Midbrain (tissue), 1 donor: ENCODE measurements around the gene SPACA7.

Experiments used
- DNase-seq: peaks from one replicate; lab custom pipeline; 2025; lab: John Stamatoyannopoulos, UW

Gene SPACA7, protein sequence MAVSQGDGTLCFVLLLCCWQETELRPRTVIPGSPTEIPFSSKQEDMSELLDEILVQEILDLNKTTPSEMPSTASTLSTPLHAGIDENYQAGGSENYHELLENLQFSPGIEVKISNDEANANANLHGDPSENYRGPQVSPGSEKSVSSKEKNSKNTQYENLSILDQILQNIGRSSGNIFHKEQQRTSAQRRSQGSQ

DNA sequence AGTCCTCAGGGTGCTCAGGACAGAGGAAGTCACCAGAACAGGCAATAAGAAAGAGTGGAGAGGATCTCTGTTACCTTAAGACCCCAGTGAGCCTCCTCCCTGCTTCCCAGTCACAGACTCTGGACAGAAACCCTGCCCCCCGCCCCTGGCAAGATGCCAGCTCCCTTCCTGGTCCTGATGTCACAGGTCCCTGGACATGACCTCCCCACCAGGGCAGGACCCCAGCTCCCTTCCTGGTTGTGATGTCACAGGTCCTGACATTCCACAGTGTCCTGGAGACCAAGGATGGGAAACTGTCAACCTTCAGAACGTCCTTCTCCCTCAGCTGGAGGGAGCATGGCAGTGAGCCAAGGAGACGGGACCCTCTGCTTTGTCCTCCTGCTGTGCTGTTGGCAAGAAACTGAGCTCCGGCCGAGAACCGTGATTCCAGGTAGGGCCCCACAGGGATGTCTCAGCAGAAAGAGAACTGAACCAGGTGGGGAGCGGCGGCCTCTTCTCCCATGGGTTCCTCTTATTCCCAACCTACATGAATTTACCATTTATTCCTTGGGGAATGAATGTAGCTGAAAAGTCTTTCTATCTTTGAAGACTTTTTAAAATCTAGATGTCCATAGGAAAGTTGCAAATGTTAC lies at the start of gene SPACA7:
Gene SPACA7, plus strand, starts transcription at position 306 of the 632 bp plus-strand sequence. Its CDS starts 31 bp downstream, at position 337.
- no peak for DNase-seq

DNA sequence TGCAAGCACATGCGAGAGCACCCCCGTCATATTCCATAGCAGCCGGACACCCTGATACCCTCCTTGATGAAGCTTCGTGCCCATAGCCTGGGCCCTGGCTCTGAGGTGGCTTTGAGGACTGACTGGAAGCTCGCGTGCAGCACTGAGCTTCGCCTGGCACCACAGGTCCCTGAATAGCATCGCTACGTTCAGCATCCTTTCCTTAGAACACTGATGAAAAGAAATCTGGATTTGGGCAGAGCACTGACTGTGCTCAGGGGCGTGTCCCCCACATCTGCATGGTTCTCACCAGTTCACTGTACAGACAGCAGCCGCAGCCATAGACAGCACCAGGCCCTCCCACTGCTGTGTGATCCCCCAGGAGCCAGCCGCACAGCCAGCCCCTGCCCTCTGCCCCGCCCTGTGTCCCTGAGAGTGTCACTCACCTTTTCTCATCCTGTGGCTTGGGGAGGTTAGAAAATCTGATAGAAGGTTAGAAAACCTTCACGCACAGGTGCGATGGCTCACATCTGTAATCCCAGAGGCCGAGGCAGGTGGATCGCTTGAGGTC lies 49.3 kb upstream of the SPACA7 start:
- no peak for DNase-seq

DNA sequence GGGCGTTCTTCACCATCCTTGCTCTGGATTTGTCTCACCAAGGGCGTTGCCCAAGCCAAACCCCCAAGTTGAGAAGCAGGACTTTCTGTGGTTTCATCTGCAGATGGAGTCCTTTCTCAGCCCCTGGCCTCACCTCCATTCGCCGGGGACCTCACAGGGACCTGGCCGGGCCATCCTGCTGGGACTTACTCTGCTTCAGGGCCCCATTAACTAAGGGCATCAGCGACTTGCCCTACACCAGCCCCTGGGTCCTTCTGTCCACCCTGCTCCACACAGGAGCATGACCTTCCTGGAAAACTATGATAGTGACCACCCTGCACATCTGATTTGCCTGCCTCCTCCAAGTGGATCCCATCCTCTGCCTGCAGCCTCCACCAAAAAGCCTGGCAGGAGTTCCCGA lies 47.2 kb upstream of the SPACA7 start:
- no peak for DNase-seq

DNA sequence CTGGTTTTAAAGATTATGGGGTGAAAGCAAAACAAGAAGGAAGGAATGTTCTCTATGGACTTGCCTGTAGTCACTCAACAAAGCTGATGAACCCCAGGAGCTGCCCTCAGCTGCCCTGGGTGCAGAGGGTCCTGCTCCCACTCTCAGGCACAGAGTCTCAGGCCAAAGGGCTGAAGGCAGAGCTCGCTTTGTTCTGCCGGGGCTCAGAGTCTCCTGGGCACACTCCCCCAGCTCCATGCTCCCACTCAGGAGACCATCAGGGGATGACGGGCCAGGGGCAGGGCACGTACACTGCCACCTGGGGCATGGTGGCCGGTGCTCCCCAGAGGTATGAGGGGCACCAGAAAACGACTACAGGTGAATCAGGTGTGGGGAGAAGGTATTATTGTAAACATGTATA lies 46.8 kb upstream of the SPACA7 start:
- no peak for DNase-seq

DNA sequence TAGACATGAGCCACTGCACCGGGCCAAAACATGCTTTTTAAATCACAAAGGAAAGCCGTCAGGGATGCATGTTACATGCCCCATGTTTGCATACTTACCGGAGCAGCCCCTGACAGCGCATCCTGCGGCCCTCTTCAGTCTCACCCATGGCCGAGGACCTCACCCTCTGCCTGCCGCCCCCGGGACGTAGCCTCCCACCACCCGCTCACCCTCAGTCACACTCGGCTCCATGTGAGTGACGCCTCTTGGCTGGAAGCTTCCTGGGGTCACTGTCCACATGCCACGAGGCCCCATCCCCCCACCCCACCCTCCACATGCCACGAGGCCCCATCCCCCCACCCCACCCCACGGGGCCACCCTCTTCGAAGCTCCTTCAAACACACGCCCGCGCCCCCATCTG lies 46.1 kb upstream of the SPACA7 start:
- no peak for DNase-seq

DNA sequence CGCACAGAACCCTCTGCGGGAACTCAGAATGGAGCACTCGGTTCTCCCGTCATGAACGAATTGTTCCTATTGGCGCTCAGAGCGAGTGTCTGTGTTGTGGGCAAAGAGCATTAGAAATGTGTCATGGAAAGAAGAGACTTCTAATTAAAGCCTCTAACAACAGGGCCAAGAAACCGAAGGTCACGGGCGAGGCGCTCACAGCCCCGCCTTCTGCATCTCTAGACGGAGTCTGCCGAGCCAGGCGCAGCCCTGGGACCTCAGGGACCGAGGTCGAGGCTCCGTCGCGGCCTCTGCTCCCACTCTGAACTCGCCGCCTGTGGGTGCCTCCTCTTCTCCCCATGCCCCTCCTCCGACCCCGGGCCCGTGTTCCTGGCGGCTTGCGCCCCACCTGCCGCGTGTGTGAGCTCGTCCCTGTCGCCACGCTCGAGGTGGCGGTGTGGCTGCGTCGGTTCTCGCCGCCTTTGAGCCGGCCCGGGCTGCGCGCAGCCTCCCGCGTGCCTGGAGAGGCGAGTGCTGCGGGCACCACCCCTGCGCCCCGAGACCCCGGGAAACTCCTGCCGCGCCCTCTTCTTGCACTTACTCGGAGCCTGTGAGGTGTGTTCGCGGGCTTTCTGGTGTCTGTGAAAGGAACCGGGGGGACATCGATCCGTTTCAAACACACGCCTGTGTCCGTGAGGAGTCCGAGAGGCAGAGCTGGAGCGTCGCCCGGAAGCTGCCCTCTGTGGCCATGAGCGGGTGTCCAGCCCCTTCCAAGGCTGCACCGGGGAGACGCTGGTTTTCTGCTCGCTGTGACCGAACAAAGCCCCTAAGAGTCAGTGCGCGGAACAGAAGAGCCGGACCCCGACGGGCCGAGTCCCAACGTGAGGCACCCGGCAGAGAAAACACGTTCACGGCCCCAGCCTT lies 45.4 kb upstream of the SPACA7 start:
- DNase-seq: no peak

DNA sequence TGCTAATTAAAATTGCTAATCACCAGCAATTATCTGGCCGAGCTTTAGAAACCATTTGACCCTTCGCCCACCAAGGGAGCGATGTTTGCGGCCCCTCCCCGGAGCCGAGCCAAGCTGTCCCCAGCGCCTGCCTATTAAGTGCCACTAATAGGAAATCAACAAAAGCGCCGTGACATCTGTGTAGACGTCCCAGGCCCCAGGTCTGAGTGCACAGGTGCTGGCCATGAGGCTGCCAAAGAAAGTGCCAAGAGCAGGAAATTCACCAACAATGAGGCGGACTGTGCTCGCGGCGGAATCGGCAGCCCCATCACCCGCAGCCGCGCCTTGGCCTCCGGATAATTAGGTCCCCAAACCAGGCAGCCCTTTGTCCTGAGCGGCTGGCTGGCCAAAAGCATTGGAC lies 44.5 kb upstream of the SPACA7 start:
- DNase-seq: no peak

DNA sequence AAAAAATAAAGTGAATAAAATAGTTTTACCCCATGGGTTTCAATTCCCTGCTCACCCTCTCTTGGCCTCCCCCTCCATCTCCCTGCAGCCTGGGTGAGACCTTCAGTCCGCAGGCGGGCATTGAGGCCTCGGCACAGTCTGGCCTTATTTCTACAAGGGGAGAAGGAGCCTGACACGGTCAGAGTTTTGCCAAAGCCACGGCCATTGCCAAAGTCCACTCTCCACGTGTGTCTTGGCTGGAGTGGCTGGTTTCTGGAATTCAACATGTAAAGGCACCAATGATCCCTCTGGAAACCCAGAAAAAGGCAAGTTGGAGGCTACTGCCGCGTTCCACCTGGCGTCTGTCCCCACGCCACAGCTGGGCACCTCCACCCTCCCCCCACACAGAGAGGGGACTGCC lies 43.4 kb upstream of the SPACA7 start:
- no peak for DNase-seq

DNA sequence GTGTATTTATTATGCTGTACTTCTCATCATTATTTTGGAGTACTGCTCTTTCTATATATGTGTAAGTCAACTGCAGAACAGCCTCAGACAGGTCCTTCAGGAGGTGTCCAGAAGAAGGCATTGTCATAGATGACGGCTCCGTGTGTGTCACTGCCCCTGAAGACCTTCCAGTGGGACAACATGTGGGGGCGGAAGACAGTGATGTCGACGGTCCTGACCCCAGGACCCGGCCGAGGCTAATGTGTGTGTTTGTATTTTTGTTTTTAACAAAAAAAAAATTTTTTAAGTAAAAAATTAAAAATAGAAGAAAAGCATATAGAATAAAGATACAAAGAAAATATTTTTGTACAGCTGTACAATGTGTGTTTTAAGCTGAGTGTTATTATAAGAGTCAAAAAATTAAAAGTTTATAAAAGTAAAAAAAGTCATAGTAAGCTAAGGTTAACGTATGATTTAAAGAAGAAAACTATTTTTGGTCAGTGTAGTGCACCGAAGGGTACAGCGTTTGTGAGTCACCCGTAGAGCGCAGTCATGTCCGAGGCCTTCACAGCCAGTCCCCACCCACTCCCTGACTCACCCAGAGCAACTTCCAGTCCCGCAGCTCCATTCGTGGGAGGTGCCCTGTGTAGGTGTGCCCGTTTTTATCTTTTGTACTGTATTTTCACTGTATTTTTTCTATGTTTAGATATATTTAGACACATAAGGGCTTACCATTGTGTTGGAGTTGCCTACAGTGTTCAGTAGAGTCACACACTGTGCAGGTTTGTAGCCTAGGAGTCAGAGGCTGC lies 42.2 kb upstream of the SPACA7 start:
- DNase-seq: no peak

DNA sequence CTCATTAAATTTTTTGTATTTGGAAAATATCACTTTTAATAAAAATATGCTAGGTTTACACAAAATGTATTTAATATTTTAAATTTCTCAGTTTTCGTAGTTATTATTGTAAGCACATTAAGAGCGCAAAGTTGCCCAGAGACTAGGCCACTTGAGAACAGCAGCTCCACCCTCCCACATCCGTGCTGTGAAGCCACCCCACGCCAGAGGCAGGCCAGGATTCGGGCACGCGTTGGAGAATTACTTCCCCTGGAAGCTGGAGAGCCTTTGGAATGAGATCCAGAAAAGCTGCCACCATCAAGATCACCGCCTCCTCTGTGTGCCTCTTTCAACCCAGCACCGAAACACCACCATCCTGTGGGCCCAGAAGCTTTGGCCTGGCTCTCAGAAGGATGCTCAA lies 41.0 kb upstream of the SPACA7 start:
- no peak for DNase-seq

DNA sequence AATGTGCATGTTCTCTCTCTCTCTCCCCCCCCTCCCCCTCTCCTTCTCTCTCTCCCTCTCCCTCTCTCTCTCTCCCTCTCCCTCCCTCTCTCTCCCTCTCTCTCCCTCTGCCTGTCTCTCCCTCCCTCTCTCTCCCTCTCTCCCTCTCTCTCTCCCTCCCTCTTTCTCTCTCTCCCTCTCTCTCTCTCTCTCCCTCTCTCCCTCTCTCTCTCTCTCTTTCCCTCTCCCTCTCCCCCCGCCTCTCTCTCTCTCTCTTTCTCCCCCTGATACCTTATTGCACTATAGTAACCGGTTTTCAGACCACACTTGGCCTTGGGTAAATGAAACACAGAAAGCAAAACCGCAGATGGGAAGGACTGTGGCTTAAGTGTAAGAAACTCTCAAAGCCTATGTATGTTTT lies 34.7 kb upstream of the SPACA7 start:
- no peak for DNase-seq

DNA sequence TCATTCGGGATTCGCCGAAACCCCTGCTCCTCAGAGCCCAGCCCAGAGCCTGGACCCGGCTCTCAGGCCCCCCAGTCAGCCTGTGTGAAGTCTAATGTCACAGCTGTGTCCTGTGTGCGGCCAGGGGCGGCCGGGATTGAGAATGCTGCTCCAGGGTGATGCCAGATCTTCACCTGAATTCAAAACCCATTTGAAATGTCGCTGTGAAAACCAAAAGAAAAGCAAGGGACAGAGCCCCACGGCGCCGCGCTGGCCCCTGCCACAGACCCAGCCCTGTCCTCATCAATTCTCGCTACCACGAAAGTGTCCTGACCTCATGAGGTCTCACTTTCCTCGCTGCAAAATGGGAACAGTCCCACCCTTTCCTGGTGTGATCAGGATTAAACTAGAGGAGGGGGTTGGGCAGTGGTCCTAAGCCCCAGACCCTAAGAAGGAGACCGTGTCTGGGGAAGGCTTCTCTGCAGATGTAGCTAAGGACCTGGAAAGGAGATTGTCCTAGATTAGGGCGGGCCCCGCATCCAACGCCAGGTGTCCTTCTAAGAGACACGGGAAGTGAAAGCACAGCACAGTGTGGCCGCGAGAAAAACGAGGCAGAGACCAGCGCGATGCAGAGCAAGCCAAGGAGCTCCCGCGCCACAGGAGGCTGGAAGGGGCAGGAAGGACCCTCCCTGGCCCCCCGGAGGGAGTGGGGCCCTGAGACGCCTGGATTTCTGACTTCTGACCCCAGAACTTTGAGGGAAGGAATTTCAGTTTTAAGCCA lies 34.0 kb upstream of the SPACA7 start:
- no peak for DNase-seq

DNA sequence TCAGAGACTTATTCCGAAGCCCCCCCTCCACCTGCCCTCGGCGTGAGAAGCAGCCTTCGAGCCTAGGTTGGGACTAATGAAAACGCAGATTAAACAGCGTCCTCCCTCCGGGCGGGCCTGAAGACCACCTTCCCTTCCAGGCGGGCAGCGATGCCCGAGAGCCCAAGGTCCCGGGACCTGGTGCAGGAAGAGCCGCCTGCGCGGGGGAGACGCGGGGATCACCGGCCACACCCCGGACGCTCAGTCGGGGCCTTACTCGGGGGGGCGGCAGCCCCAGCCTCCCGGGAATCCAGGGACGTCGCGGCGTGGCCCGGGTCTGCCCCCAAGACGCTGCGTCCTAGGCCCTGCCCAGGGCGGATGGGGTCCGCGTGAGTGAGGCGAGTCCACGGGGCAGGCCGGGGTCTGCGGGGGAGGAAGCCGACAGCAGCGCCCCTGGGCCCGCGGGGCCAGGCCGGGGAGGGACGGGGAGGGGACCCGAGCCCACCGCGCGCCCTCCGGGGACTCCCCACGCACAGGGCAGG lies 33.3 kb upstream of the SPACA7 start:
- no peak for DNase-seq

DNA sequence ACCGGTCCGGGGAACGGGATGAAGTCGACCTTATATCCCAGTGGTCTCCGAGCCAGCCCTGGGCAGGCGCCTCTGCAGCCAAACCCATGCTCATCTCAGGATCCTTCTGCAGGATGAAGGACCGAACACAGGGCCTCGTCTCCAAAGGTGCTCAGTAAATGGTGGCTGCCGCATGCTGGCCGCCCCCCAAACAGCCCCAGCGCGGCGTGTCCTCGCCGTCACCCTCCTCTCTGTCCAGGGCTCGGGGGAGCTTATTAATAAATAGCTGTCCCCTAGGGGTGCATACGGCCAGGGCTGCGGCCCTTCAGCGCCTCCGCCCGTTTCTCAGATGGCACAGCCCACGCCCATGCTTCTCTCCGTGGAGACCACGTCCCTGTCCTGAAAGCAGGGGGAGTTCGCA lies 32.6 kb upstream of the SPACA7 start:
- no peak for DNase-seq

DNA sequence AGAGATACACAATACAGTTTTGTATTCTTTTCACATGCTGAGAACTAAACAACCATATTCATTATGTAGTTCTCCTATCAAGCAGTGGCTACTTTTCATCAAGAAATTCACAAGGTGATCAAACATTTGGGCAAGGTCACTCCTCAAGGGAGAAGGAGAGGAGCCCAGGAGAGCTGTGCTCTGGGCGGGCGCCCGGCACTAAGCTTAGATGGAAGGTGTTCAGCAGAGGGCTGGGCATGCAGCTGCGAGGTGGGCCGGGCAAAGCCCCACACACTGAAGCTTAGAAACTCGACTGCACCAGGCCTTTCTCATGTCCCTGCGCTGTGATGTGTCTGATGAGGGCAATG lies 30.4 kb upstream of the SPACA7 start:
- DNase-seq: no peak

DNA sequence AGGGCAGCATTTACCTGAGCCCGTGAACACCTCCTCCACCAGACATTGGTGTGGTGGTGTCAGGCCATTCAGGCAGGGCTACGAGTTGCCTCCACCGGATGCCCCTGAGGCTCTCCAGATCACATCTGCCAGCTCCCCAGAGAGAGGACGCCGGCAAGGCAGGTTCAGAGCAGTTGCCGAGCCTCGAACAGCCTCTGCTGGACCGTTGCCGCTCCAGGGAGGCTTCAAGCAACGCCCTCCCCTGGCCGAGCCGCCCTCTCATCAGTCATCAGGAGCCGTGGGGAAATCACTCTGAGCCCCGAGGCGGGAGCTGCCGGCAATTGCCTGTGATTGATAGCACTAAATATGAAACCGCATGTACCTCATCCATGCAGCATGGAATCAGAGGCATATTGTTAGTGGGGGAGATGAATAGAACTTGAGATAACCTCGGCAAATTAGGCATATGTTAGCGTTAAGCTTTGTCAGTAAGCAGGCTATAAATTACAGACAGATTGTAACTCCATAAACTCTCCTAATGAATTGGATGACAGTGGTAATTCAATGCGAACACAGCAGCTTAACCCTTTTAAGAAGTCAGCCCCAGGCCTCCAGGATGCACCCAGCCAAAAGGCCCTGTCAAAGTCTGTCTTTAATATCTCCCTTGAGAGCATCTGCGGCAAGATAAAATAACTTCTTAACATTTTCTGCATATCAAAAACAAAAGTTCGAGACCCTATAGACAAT lies 29.8 kb upstream of the SPACA7 start:
- no peak for DNase-seq

DNA sequence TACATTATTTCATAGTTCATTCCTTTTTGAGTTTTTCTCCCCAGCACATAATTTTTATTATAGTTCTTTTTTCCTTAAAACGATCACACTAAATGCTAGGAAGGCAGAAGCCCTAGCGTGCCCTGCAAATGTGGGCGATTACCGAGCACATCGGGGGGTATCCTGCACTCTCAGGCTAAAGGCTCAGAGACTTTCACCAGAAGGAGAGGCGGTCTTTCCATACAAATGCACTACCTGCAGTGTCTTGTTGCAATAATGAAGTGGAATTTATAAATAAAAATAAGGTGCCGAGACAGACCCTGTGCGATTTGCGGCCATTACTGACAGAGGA lies 29.3 kb upstream of the SPACA7 start:
- DNase-seq: no peak

DNA sequence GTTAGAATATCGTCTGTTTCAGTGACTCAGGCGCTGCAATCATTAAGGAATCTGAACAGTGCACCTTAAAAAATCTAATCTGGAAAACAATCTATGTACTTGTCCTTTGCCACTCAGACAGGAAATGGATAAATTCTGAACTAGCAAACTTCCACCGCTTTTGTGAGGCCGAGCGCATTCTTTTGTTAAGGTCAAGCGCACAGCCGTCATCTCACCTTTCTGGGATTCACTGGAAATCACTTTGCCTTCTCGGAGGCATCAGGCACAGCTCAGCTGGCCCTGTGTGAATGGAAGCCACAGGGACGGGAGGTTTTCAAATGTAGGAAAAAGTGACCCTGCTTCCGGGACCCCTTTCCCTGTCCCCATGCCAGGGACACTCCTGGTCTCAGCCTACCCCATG lies 28.2 kb upstream of the SPACA7 start:
- no peak for DNase-seq

DNA sequence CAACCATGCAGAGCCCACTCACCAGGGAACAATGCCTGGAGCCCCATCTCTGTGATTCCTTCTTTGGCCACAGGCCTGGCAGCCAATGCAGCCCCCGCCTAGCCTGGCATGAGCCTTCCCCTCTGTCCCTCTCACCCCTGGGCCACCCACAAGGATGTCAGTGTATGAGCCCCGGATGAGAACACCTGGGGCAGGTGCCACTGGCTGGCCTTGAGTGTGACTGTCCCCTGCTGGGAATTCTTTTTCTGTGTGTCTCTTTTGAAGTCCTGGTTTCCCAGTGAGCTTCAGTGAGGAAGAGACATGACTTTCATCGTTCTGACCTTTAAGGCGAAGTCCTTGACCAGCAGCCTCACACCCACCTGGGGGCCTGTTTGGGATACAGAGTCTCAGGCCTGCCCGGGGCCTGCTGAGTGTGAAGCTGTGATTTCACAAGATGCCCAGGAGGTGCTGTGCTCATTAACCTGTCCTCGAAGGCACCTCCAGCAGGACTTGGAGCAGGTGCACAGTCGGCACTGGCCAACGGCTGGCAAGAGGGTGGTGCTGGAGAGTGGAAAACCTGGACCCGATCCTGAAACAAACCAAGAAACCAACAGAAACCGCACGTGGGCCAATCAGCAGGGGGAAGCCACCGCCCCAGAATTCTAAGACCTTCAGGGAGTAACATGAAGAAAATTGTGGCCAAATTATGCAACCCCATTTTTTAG lies 27.4 kb upstream of the SPACA7 start:
- no peak for DNase-seq

DNA sequence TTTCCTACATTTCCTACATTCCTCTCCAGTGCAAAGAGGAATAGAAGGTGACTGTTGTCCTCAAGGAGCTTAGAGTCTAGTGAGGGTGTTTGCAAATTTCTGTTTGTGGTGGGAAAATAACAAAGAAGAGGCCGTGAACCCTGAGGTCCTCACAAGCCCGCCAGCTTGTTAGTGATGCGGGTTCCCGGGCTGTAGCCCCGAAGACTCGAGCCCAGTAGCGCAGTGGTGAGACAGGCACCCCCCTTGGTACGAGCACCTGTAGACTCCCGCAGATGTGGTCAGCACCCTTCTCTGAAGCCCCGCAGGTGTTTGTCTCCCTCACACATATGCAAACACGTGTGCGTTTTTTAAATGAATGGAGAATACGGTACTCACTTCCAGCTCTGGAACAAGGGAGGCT lies 26.5 kb upstream of the SPACA7 start:
- no peak for DNase-seq
